ENCODE results near the gene C12orf57. TPM values are rescaled to one million over a fixed set of nuclear protein-coding genes. Genes with fewer than 3 reads are reported as not detected.

The C12orf57 gene
- total RNA-seq, 2 donors from 2014 or later: 352 to 711 TPM

DNA sequence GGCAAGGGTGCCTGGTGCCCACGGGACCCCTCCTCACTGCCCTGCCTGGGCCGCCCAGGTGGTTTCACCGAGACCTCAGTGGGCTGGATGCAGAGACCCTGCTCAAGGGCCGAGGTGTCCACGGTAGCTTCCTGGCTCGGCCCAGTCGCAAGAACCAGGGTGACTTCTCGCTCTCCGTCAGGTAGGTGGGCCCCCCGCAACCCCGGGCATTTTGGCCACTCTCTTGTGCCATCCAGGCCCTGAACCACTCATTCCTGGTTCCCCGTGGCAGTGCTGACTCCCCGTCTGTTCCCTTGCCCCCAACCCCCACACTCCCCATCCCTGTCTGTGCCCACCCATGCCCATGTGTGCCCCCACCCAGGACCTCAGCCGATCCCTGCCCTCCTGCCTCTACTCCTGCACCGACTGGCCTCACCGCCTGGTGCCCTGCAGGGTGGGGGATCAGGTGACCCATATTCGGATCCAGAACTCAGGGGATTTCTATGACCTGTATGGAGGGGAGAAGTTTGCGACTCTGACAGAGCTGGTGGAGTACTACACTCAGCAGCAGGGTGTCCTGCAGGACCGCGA lies 7.8 kb downstream of the C12orf57 start:
- intact Hi-C loops (cut with DNase I): no loop called here
- 86% methylated on average over 20 of the region's 20 CpGs for WGBS
- Histone ChIP-seq H3K36me3 (no peaks in the 10 kb centered on the region), H3K9me3 (no peaks in the 10 kb centered on the region), H3K4me1 (replicated peaks) (peaks cover 5% of the 10 kb centered on the region), H3K4me3 (peak overlapping the region; percentile 11 to 14), H3K27me3 (replicated peaks; ENCODE audit: insufficient read depth) (no peaks in the 10 kb centered on the region), H3K27ac (no peak overlapping the region)
- TF ChIP-seq, protein P1, sequence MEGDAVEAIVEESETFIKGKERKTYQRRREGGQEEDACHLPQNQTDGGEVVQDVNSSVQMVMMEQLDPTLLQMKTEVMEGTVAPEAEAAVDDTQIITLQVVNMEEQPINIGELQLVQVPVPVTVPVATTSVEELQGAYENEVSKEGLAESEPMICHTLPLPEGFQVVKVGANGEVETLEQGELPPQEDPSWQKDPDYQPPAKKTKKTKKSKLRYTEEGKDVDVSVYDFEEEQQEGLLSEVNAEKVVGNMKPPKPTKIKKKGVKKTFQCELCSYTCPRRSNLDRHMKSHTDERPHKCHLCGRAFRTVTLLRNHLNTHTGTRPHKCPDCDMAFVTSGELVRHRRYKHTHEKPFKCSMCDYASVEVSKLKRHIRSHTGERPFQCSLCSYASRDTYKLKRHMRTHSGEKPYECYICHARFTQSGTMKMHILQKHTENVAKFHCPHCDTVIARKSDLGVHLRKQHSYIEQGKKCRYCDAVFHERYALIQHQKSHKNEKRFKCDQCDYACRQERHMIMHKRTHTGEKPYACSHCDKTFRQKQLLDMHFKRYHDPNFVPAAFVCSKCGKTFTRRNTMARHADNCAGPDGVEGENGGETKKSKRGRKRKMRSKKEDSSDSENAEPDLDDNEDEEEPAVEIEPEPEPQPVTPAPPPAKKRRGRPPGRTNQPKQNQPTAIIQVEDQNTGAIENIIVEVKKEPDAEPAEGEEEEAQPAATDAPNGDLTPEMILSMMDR (IDR thresholded peaks at IDR 0.05): no peak
- TF ChIP-seq POLR2AphosphoS5 (IDR thresholded peaks at IDR 0.05) (no peak), POLR2A (IDR thresholded peaks at IDR 0.05) (no peak)
- DNase-seq (ENCODE audit: low spot score): no peak

DNA sequence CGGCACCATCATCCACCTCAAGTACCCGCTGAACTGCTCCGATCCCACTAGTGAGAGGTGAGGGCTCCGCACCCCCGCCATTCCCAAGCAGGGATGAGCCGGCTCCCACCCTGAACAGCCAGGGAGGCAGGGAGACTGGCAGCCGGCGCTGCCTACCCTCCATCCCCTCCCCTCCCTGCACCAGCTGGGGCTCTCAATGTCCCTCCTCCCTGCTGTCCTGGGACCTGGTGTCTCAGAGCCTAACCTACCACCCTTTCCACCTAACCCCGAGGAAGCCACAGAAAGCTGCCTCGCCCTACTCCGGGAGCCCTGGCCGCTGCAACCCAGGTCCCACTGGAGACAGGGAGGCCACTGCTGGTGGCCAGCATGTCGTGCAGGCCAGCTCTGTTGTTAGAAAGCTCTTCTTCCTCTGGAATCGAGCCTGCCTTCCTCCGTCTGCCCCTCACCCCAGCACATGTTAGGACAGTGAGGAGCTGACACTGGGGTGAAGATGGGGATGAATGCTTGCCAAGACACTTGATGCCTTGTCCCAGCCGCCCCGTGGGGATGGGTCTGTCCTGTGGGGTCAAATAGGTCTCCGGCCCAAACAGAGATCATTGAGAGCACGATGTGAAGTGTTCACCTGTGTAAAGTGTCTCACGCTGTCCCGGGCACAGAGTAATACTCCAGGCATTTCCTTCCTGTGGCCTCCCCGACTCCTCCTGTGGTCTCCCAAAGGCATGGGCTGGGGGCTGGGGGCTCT lies 8.5 kb downstream of the C12orf57 start:
- intact Hi-C loops (cut with DNase I): no loop called here
- no peaks in the 10 kb centered on the region for H3K9me3 ChIP-seq
- no peaks in the 10 kb centered on the region for H3K36me3 ChIP-seq
- DNase-seq (ENCODE audit: low spot score): no peak
- 76% methylated on average over 22 of the region's 22 CpGs for WGBS
- peaks cover under 1% of the 10 kb centered on the region for H3K4me1 ChIP-seq (replicated peaks)
- H3K27me3 ChIP-seq (replicated peaks; ENCODE audit: insufficient read depth): no peaks in the 10 kb centered on the region
- H3K27ac ChIP-seq: no peak overlapping the region
- TF ChIP-seq POLR2AphosphoS5 (IDR thresholded peaks at IDR 0.05) (no peak), POLR2A (IDR thresholded peaks at IDR 0.05) (no peak)
- TF ChIP-seq, protein P1 (IDR thresholded peaks at IDR 0.05): no peak
- peak overlapping the region; percentile 10 to 11 for H3K4me3 ChIP-seq

DNA sequence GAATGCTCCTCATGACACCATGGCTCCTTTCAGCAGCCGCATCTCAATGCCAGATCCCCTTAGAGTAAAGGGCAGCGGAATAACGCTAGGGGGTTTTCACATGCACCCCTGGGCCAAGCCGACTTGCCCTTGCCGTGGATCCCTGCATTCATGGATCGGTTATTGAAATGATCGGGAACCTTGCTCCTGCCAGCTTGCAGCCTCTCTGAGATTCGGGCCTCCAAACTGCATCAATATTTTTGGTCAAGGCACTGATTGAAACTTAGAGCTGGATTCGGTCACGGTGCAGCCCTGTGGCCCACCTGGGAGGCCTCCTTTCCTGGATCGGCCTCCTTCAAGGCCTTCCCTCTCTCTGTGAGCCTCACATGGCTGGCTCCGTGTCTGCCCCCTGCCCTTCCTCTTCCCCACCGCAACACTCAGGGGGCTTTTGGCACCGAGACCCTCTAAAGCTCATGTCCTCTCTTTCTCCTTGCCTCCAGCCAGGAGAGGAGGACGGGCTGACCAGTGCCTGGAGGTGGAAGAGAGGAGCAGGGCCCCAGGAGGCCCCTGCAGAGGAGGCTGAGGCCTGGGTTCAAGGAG lies 9.1 kb downstream of the C12orf57 start:
- intact Hi-C loops (cut with DNase I): no loop called here
- Histone ChIP-seq H3K27ac (no peak overlapping the region), H3K36me3 (no peaks in the 10 kb centered on the region), H3K27me3 (replicated peaks; ENCODE audit: insufficient read depth) (no peaks in the 10 kb centered on the region), H3K4me1 (replicated peaks) (no peaks in the 10 kb centered on the region), H3K4me3 (no peak overlapping the region), H3K9me3 (no peaks in the 10 kb centered on the region)
- DNase-seq (ENCODE audit: low spot score): no peak
- no peak for TF ChIP-seq POLR2A (IDR thresholded peaks at IDR 0.05)
- TF ChIP-seq POLR2AphosphoS5 (IDR thresholded peaks at IDR 0.05): no peak
- TF ChIP-seq, protein P1 (IDR thresholded peaks at IDR 0.05): no peak
- 82% methylated on average over 15 of the region's 15 CpGs for WGBS

DNA sequence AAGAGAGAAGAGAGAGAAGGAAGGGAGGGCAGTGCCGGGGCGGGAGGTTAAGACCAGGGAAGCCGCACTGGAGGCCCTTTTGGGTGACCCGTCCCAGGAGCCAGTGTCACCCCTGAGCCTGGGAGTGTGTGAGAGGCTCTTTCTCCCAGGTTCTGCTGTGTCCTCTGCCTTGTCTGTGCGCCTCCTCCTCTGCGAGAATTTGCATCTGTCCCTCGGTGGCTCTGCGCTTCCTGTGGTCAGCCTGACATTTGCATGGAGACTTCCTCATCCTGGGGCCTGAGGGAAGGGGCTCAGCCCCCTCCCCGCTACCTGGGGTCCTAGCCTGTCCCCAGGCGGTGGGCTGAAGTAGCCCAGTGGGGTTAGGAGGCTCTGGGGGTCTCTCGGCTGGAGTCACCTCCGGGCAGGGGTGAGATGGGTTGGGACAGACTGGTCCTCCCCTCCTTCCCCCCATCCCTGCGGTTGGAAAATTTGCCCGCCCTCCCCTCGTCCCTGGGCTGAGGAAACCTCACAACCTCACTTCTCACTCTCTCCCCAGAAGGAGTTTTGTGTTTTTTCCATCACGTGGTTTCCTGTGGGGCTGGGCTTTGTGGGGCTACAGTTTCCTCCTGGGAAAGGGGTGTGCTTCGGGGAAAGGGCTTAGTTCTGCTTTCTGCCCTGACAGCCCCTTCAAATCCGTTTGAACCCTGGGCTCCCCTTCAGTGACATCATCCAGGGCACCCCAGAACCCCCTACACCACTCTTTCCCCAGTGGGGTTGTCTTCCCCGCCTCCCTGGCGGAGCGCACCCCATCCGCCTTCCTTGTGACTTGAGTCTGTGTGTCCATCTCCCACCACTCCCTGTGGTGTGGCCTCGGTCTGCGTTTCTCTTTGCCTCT lies 9.9 kb downstream of the C12orf57 start:
- intact Hi-C loops (cut with DNase I): no loop called here
- no peaks in the 10 kb centered on the region for H3K9me3 ChIP-seq

More for the DNA sequence above, 9.9 kb downstream of the C12orf57 start:
- WGBS: 68% methylated on average over 24 of the region's 24 CpGs
- no peaks in the 10 kb centered on the region for H3K27me3 ChIP-seq (replicated peaks; ENCODE audit: insufficient read depth)
- H3K4me3 ChIP-seq: no peak overlapping the region
- H3K36me3 ChIP-seq: no peaks in the 10 kb centered on the region
- H3K4me1 ChIP-seq (replicated peaks): no peaks in the 10 kb centered on the region
- no peak overlapping the region for H3K27ac ChIP-seq
- no peak for DNase-seq (ENCODE audit: low spot score)
- no peak for TF ChIP-seq POLR2AphosphoS5 (IDR thresholded peaks at IDR 0.05)

Data from prostate gland (tissue), 2 donors.